ENCODE results near the gene ISLR. TPM values are rescaled to one million over a fixed set of nuclear protein-coding genes. Genes with fewer than 3 reads are reported as not detected.
A peak's percentile ranks its signal among the peaks of the same experiment; 100 is the strongest.

ISLR gene
- total and polyA plus RNA-seq, 2 of the 4 experiments (the other 2 are of a cell fraction): under 0.01 to 0.79 TPM

- no peak overlapping the region for H2AK9ac ChIP-seq (replicated peaks; ENCODE audit: low read depth, low read length, poor library complexity)
- H3K14ac ChIP-seq (replicated peaks; ENCODE audit: low read depth, low read length): no peak overlapping the region
- no peak overlapping the region for H2BK120ac ChIP-seq (ENCODE audit: low read depth, low read length)
- H3K4me1 ChIP-seq (ENCODE audit: control insufficient read depth, insufficient read depth, low read length): peaks cover 12% of the 10 kb centered on the region
- no peaks in the 10 kb centered on the region for H4K20me1 ChIP-seq (ENCODE audit: insufficient read depth, low read length)
- H3K9me1 ChIP-seq (ENCODE audit: insufficient read depth, low read length): no peaks in the 10 kb centered on the region
- H2BK5ac ChIP-seq (ENCODE audit: low read depth, low read length, poor library complexity, severe bottlenecking): no peak overlapping the region
- H3K56ac ChIP-seq (ENCODE audit: extremely low read depth, insufficient read depth, low read length): no peak overlapping the region
- H3K27me3 ChIP-seq (ENCODE audit: control insufficient read depth, insufficient read depth, low read length): peaks cover 17% of the 10 kb centered on the region
- H4K5ac ChIP-seq (ENCODE audit: low read depth, low read length): no peak overlapping the region
- dilution Hi-C loops (cut with HindIII; ENCODE audit: low sequenced_read_pairs, unreplicated experiment) (no loop called here), in situ Hi-C loops (cut with MboI; ENCODE audit: low sequenced_read_pairs) (no loop called here), intact Hi-C loops (cut with micrococcal nuclease) (no loop called here)
- H2BK15ac ChIP-seq (ENCODE audit: low read depth, low read length): no peak overlapping the region
- BruUV-seq (replicated peaks): no TSS peak
- H3K18ac ChIP-seq (ENCODE audit: low read depth, low read length): no peak overlapping the region
- H3K9me3 ChIP-seq (ENCODE audit: control insufficient read depth, insufficient read depth, low read length): no peaks in the 10 kb centered on the region
- H2AFZ ChIP-seq (replicated peaks; ENCODE audit: low read length, poor library complexity): no peak overlapping the region
- H3K9ac ChIP-seq (ENCODE audit: low read depth, low read length): no peak overlapping the region
- ChIA-PET CTCF (no interaction called here), POLR2A (ENCODE audit: unreplicated experiment) (no interaction called here)
- no peaks in the 10 kb centered on the region for H3K36me3 ChIP-seq (ENCODE audit: control insufficient read depth, insufficient read depth, low read length)
- H3K23ac ChIP-seq (ENCODE audit: low read depth, low read length): no peak overlapping the region
- no peak overlapping the region for H3K4ac ChIP-seq (ENCODE audit: low read depth, low read length)
- 0 out of 2 replicates have a peak overlapping the region, but pooled peaks have one; percentile 21 for H2AK5ac ChIP-seq (ENCODE audit: low read depth, low read length)
- no peak overlapping the region for H3K4me2 ChIP-seq (ENCODE audit: low read depth, low read length)
- H3K4me3 ChIP-seq (ENCODE audit: insufficient read depth, low read depth, low read length): no peak overlapping the region
- H3K27ac ChIP-seq (ENCODE audit: insufficient read depth, low read length): no peak overlapping the region
- no peak overlapping the region for H4K8ac ChIP-seq (ENCODE audit: low read depth in 2 of 2, low read length in 2 of 2)
- H3K79me1 ChIP-seq (ENCODE audit: low read depth in 1 of 2, low read length in 2 of 2): no peaks in the 10 kb centered on the region
- ATAC-seq (ENCODE audit: low read depth) (no peak), DNase-seq (no peak)
- no peak overlapping the region for H4K91ac ChIP-seq (ENCODE audit: insufficient read depth, low read depth, low read length)
- no peak overlapping the region for H2BK20ac ChIP-seq (ENCODE audit: low read depth, low read length)
- TF ChIP-seq CHD1 (IDR thresholded peaks at IDR 0.05; ENCODE audit: low read depth, low read length) (no peak), BHLHE40 (IDR thresholded peaks at IDR 0.05; ENCODE audit: low read depth, low read length) (no peak), RCOR1 (IDR thresholded peaks at IDR 0.05; ENCODE audit: insufficient replicate concordance, low read length) (no peak), CTCF (conservative IDR thresholded peaks at IDR 0.05; ENCODE audit: low read depth, low read length) (no peak)
- TF ChIP-seq, protein P1, sequence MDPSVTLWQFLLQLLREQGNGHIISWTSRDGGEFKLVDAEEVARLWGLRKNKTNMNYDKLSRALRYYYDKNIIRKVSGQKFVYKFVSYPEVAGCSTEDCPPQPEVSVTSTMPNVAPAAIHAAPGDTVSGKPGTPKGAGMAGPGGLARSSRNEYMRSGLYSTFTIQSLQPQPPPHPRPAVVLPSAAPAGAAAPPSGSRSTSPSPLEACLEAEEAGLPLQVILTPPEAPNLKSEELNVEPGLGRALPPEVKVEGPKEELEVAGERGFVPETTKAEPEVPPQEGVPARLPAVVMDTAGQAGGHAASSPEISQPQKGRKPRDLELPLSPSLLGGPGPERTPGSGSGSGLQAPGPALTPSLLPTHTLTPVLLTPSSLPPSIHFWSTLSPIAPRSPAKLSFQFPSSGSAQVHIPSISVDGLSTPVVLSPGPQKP (IDR thresholded peaks at IDR 0.05; ENCODE audit: borderline replicate concordance, low read depth, low read length): no peak
- 100% methylated on average over 1 of the region's 16 CpGs; no CpG with 5 or more reads in 1 of the 2 experiments for WGBS, 2 experiments (ENCODE audit: extremely low coverage in 2 of 2, insufficient read length in 1 of 2)
Measured at GRCh38 chr15:74207652-74208440, 34.3 kb downstream of the ISLR start.
